Neutrophil (primary cell): ENCODE results near the gene SNTG2.

Experiments
- H3K27ac ChIP-seq: fragments of 200-600 bp; sonication (generic); 2 replicates; pipeline ENCODE4 v1.5.1; 2016; ENCODE audit warnings: mild to moderate bottlenecking, moderate library complexity
- H3K27me3 ChIP-seq: fragments of 200-600 bp; sonication (generic); 2 replicates; pipeline ENCODE4 v1.6.0; 2016; ENCODE audit warnings: mild to moderate bottlenecking
- H3K36me3 ChIP-seq: fragments of 200-600 bp; sonication (generic); 2 replicates; pipeline ENCODE4 v1.5.1; 2017
- H3K4me1 ChIP-seq, 2 experiments: fragments of 200-600 bp in 1 of 2; sonication (generic) in 1 of 2; 1 replicate in 1 of 2; 2 replicates in 1 of 2; pipeline versions ENCODE4 v1.5.1 to v1.6.1; 2013 to 2016; ENCODE audit warnings: low read depth in 1 of 2, low read length in 1 of 2, mild to moderate bottlenecking in 1 of 2, moderate library complexity in 1 of 2; ENCODE audit not compliant: control insufficient read depth in 1 of 2, insufficient read depth in 1 of 2
- H3K4me3 ChIP-seq, 2 experiments: fragments of 200-600 bp in 1 of 2; sonication (generic) in 1 of 2; 1 replicate in 1 of 2; 2 replicates in 1 of 2; pipeline ENCODE4 v1.5.1; 2013 to 2016; ENCODE audit warnings: low read depth in 1 of 2, low read length in 1 of 2, mild to moderate bottlenecking in 1 of 2, moderate library complexity in 1 of 2
- H3K9me3 ChIP-seq: fragments of 200-600 bp; sonication (generic); 2 replicates; pipeline ENCODE4 v1.5.1; 2016
- TF ChIP-seq, protein P1 (sequence below): fragments of 200-600 bp; sonication (generic); IDR thresholded peaks from 2 replicates; pipeline ENCODE4 v1.5.1; 2016; ENCODE audit warnings: antibody characterized with exemption

SNTG2 gene

DNA sequence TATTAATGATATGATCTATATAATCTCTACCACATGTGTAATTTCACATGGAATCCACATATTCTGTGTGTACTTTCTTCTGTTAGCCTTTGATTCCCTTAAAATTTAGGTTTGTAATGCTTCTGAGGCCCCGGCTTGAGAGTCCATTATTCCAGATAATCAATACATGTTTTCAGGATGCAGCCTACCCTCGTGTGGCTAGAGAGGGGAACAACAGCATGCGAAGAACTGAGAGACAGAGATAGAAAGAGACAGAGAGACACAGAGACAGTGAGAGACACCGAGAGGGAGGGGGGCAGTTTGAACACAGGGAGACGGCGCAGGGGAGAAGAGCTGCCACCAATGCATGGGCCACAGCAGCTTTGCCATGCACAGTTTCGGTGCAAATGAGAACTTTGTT is 185.4 kb downstream of the SNTG2 start:
- Histone ChIP-seq H3K27ac (no peak overlapping the region), H3K9me3 (no peaks in the 10 kb centered on the region), H3K4me1 (no peaks in the 10 kb centered on the region), H3K36me3 (no peaks in the 10 kb centered on the region), H3K27me3 (peaks cover 22% of the 10 kb centered on the region), H3K4me3 (no peak overlapping the region)
- TF ChIP-seq, protein P1, sequence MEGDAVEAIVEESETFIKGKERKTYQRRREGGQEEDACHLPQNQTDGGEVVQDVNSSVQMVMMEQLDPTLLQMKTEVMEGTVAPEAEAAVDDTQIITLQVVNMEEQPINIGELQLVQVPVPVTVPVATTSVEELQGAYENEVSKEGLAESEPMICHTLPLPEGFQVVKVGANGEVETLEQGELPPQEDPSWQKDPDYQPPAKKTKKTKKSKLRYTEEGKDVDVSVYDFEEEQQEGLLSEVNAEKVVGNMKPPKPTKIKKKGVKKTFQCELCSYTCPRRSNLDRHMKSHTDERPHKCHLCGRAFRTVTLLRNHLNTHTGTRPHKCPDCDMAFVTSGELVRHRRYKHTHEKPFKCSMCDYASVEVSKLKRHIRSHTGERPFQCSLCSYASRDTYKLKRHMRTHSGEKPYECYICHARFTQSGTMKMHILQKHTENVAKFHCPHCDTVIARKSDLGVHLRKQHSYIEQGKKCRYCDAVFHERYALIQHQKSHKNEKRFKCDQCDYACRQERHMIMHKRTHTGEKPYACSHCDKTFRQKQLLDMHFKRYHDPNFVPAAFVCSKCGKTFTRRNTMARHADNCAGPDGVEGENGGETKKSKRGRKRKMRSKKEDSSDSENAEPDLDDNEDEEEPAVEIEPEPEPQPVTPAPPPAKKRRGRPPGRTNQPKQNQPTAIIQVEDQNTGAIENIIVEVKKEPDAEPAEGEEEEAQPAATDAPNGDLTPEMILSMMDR: no peak

DNA sequence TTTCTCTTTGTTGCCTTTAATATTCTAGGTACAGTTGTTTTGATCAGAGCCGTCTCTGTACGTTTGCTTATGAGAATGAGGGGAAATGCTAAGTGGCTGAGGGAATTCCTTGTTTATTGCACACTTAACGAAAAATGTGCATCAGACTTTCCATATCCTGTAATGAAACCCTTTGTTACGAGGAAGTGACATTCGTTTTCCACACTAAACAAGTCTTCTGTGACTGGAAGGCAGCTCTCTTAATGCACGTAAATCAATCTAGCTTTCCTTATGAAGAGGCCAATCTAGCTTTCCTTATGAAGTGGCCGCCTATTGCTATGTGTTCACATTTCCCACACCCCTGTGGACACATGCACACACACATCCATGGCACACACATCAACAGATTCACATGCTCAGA is 186.2 kb downstream of the SNTG2 start:
- no peaks in the 10 kb centered on the region for H3K4me1 ChIP-seq
- peaks cover 22% of the 10 kb centered on the region for H3K27me3 ChIP-seq
- H3K4me3 ChIP-seq: no peak overlapping the region
- H3K36me3 ChIP-seq: no peaks in the 10 kb centered on the region
- H3K27ac ChIP-seq: no peak overlapping the region
- TF ChIP-seq, protein P1: no peak
- no peaks in the 10 kb centered on the region for H3K9me3 ChIP-seq

DNA sequence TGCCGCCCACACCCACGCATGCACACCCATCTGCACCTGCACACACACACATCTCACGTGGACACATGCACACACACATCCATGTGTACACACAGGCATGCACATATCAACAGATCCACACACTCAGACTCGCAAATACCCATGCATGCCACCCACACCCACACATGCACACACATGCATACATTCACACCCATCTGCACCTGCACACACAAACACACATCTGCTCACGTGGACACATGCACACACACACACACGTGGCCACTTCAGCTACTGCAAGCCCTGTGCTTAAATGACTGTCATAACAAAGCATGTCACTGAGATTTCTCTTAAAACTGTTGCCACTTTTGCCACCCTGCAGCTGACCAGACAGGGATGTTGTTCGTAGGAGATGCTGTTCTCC is 186.6 kb downstream of the SNTG2 start:
- Histone ChIP-seq H3K27ac (no peak overlapping the region), H3K4me3 (no peak overlapping the region), H3K27me3 (peaks cover 19% of the 10 kb centered on the region), H3K4me1 (no peaks in the 10 kb centered on the region), H3K9me3 (no peaks in the 10 kb centered on the region), H3K36me3 (no peaks in the 10 kb centered on the region)
- TF ChIP-seq, protein P1: no peak

DNA sequence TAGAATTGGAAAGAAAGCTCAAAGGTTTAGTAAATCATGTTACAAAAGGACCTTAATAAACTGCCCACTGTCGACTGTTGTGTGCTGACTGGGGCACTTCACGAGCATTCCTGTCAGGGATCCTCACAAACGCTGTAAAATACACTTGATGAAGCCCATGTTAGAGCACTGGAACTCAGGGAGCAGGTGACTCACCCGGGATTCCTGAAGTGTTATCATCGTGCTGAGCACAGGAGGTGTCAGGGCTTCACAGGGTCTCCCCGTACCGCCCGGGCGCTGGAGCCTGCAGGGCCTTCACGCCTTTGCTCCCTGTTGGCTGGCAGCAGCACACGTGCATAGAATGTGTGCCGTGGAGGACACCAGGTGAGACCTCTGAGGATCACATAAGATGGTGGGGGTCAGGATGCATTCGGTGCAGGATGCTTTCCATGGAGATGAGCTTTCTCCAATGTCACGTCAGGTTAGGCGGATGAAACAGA is 187.3 kb downstream of the SNTG2 start:
- no peaks in the 10 kb centered on the region for H3K36me3 ChIP-seq
- TF ChIP-seq, protein P1: no peak
- H3K4me1 ChIP-seq: no peaks in the 10 kb centered on the region
- H3K27ac ChIP-seq: no peak overlapping the region
- no peaks in the 10 kb centered on the region for H3K9me3 ChIP-seq
- no peak overlapping the region for H3K4me3 ChIP-seq
- H3K27me3 ChIP-seq: peaks cover 12% of the 10 kb centered on the region

DNA sequence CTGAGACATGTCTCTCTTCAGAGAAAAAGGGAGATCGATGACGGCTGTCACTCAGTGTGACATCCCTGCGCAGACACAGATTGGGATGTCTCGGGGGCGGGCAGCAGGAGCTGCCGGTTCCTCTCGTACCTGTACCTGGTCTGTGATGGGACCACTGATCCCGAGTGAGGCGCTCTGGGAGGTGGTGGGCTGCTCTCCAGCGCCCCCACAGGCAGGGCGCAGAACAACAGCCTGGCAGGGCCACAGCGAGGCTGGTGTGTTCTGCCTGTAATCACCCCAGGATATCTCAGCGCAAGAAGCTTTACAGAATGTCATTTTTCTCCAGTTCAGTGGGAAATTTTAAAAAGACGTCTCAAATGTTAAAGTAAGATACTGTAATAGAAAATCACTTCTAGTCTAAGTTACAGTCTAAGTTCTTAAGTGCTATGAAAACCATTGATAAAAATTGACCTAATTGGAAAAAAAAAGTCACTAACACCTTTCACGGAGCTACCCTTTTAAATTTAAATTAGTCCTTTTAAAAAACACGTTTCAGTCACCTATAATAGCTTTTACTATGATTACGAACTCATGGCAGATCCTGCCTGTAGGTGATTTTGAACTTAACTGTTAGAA is 189.8 kb downstream of the SNTG2 start:
- H3K27ac ChIP-seq: no peak overlapping the region
- no peaks in the 10 kb centered on the region for H3K9me3 ChIP-seq
- TF ChIP-seq, protein P1: peak; percentile 63
- no peaks in the 10 kb centered on the region for H3K36me3 ChIP-seq
- H3K4me3 ChIP-seq: no peak overlapping the region
- no peaks in the 10 kb centered on the region for H3K27me3 ChIP-seq
- H3K4me1 ChIP-seq: no peaks in the 10 kb centered on the region
